WTC11 (cell line): ENCODE results near the gene AIG1. TPM values are rescaled to one million over a fixed set of nuclear protein-coding genes. Genes with fewer than 3 reads are reported as not detected.

Experiments
- ATAC-seq: fragments of 200-7000 bp; cut with Tn5 transposase; 2 replicates; pipeline ENCODE4 v1.10.0; 2021; ENCODE audit warnings: mild to moderate bottlenecking, moderate library complexity
- CTCF ChIA-PET: fragments of 300-600 bp; sonication (Branson Sonifier 250); formaldehyde crosslinking; loops from one replicate; lab custom pipeline; 2021; ENCODE audit warnings: antibody characterized with exemption; lab: Charles Lee
- POLR2A ChIA-PET: fragments of 350-600 bp; sonication (Branson Sonifier 250); formaldehyde crosslinking; loops from one replicate; lab custom pipeline; 2021; ENCODE audit warnings: antibody characterized with exemption; lab: Charles Lee
- DNase-seq: peaks from one replicate; pipeline ENCODE4 v3.0.0; 2021; ENCODE audit warnings: low spot score
- H3K27ac Mint-ChIP-seq: 2 replicates; pipeline ENCODE4 v1.8.0; 2021; ENCODE audit warnings: mixed read lengths
- H3K27me3 Mint-ChIP-seq: 2 replicates; pipeline ENCODE4 v1.8.0; 2021; ENCODE audit warnings: low read depth, mild to moderate bottlenecking, moderate library complexity, mixed read lengths
- H3K36me3 Mint-ChIP-seq: 2 replicates; pipeline ENCODE4 v1.8.0; 2021; ENCODE audit warnings: mixed read lengths
- H3K4me1 Mint-ChIP-seq: 2 replicates; pipeline ENCODE4 v1.8.0; 2022; ENCODE audit warnings: mixed read lengths
- H3K4me3 Mint-ChIP-seq: 2 replicates; pipeline ENCODE4 v1.8.0; 2021; ENCODE audit warnings: mild to moderate bottlenecking, moderate library complexity, mixed read lengths
- H3K9me3 Mint-ChIP-seq: 2 replicates; pipeline ENCODE4 v1.8.0; 2021; ENCODE audit warnings: mixed read lengths
- ATF2 ChIP-seq: sonication (generic); formaldehyde crosslinking; IDR thresholded peaks from 2 replicates; pipeline ENCODE4 v1.8.1; 2022; ENCODE audit warnings: low read depth, missing genetic modification reagents, borderline replicate concordance
- CBFB ChIP-seq: sonication (generic); formaldehyde crosslinking; IDR thresholded peaks from 2 replicates; pipeline ENCODE4 v1.8.1; 2022; ENCODE audit warnings: mild to moderate bottlenecking, low read depth, missing genetic modification reagents
- E2F1 ChIP-seq: sonication (generic); formaldehyde crosslinking; IDR thresholded peaks from 2 replicates; pipeline ENCODE4 v1.8.0; 2022; ENCODE audit warnings: mild to moderate bottlenecking, missing genetic modification reagents
- FOXP4 ChIP-seq: sonication (generic); formaldehyde crosslinking; IDR thresholded peaks from 2 replicates; pipeline ENCODE4 v1.8.0; 2022; ENCODE audit warnings: mild to moderate bottlenecking, missing genetic modification reagents
- GRHL2 ChIP-seq: fragments of 250-450 bp; sonication (Bioruptor Pico); IDR thresholded peaks from 2 replicates; pipeline ENCODE4 v1.8.0; 2022; ENCODE audit warnings: mild to moderate bottlenecking, moderate library complexity; ENCODE audit not compliant: insufficient replicate concordance, severe bottlenecking
- IRF1 ChIP-seq: sonication (generic); formaldehyde crosslinking; IDR thresholded peaks from 2 replicates; pipeline ENCODE4 v1.8.0; 2023; ENCODE audit warnings: missing genetic modification reagents
- JAZF1 ChIP-seq: fragments of 250-450 bp; sonication (Bioruptor Pico); IDR thresholded peaks from 2 replicates; pipeline ENCODE4 v1.9.0; 2021; ENCODE audit warnings: moderate library complexity, mild to moderate bottlenecking, inconsistent platforms
- MLX ChIP-seq: sonication (generic); formaldehyde crosslinking; IDR thresholded peaks from 2 replicates; pipeline ENCODE4 v1.8.1; 2023; ENCODE audit warnings: mild to moderate bottlenecking, missing genetic modification reagents, moderate library complexity
- MXD4 ChIP-seq: fragments of 250-450 bp; sonication (Bioruptor Pico); IDR thresholded peaks from 2 replicates; pipeline ENCODE4 v1.8.0; 2021; ENCODE audit warnings: mild to moderate bottlenecking, moderate library complexity, borderline replicate concordance
- NFATC4 ChIP-seq: fragments of 250-450 bp; sonication (Bioruptor Pico); IDR thresholded peaks from 2 replicates; pipeline ENCODE4 v1.9.0; 2021; ENCODE audit warnings: mild to moderate bottlenecking
- SOX15 ChIP-seq: fragments of 250-450 bp; sonication (Bioruptor Pico); IDR thresholded peaks from 2 replicates; pipeline ENCODE4 v1.9.0; 2021; ENCODE audit warnings: mild to moderate bottlenecking
- SP1 ChIP-seq: sonication (generic); formaldehyde crosslinking; conservative IDR thresholded peaks from 2 replicates; pipeline ENCODE4 v1.8.1; 2022; ENCODE audit warnings: missing genetic modification reagents
- USF2 ChIP-seq: sonication (generic); formaldehyde crosslinking; IDR thresholded peaks from 2 replicates; pipeline ENCODE4 v1.8.1; 2023; ENCODE audit warnings: mild to moderate bottlenecking, missing genetic modification reagents, moderate library complexity
- ZNF281 ChIP-seq: sonication (generic); formaldehyde crosslinking; IDR thresholded peaks from 2 replicates; pipeline ENCODE4 v1.8.0; 2023; ENCODE audit warnings: mild to moderate bottlenecking, missing genetic modification reagents
- total RNA-seq: library from RNA; stranded (reverse); gene quantifications from 3 replicates; pipeline ENCODE4 v1.2.3, GENCODE V29; 2021
- TF ChIP-seq, protein P1 (sequence below): sonication (generic); formaldehyde crosslinking; conservative IDR thresholded peaks from 2 replicates; pipeline ENCODE4 v1.8.1; 2022; ENCODE audit warnings: mild to moderate bottlenecking, missing genetic modification reagents
- TF ChIP-seq, protein P2 (sequence below): fragments of 200-600 bp; IDR thresholded peaks from 2 replicates; pipeline ENCODE4 v1.8.0; 2022; ENCODE audit warnings: antibody characterized with exemption

Gene AIG1
- total RNA-seq, 1 experiment from 2014 or later, result 38.8 TPM

GRCh38 chr6:143146186-143146851 is 85.6 kb downstream of the AIG1 start:
- CTCF ChIA-PET, result no interaction called here
- POLR2A ChIA-PET, result interaction anchor here (0.7 kb wide), 1 partner anchor 770 kb away, joined by 8 read pairs; no protein-coding TSS in a partner anchor
- H3K27ac Mint-ChIP-seq, result no peak overlapping the region
- no peak for DNase-seq
- H3K9me3 Mint-ChIP-seq, result no peaks in the 10 kb centered on the region
- H3K27me3 Mint-ChIP-seq, result no peaks in the 10 kb centered on the region
- no peaks in the 10 kb centered on the region for H3K36me3 Mint-ChIP-seq
- no peaks in the 10 kb centered on the region for H3K4me1 Mint-ChIP-seq
- ATAC-seq, result no peak
- TF ChIP-seq NFATC4 (CRISPR knock-in tag) (no peak), ZNF281 (CRISPR knock-in tag) (no peak), IRF1 (CRISPR knock-in tag) (no peak), SOX15 (CRISPR knock-in tag) (no peak), ATF2 (CRISPR knock-in tag) (no peak), E2F1 (CRISPR knock-in tag) (no peak), CBFB (CRISPR knock-in tag) (no peak), JAZF1 (no peak), MLX (CRISPR knock-in tag) (no peak), USF2 (CRISPR knock-in tag) (no peak)
- TF ChIP-seq, protein P1, sequence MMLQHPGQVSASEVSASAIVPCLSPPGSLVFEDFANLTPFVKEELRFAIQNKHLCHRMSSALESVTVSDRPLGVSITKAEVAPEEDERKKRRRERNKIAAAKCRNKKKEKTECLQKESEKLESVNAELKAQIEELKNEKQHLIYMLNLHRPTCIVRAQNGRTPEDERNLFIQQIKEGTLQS (CRISPR knock-in tag), result no peak
- H3K4me3 Mint-ChIP-seq, result no peak overlapping the region

GRCh38 chr6:143149771-143150170 is 89.1 kb downstream of the AIG1 start:
- no peaks in the 10 kb centered on the region for H3K36me3 Mint-ChIP-seq
- H3K27me3 Mint-ChIP-seq, result no peaks in the 10 kb centered on the region
- no peak for DNase-seq
- ChIA-PET POLR2A (no interaction called here), CTCF (no interaction called here)
- no peaks in the 10 kb centered on the region for H3K4me1 Mint-ChIP-seq
- H3K27ac Mint-ChIP-seq, result no peak overlapping the region
- no peaks in the 10 kb centered on the region for H3K9me3 Mint-ChIP-seq
- no peak overlapping the region for H3K4me3 Mint-ChIP-seq
- no peak for ATAC-seq
- no peak for TF ChIP-seq IRF1 (CRISPR knock-in tag)
- TF ChIP-seq ATF2 (CRISPR knock-in tag), result no peak
- no peak for TF ChIP-seq NFATC4 (CRISPR knock-in tag)
- no peak for TF ChIP-seq MLX (CRISPR knock-in tag)
- TF ChIP-seq SP1 (CRISPR knock-in tag), result no peak
- TF ChIP-seq MXD4 (CRISPR knock-in tag), result no peak
- TF ChIP-seq, protein P2, sequence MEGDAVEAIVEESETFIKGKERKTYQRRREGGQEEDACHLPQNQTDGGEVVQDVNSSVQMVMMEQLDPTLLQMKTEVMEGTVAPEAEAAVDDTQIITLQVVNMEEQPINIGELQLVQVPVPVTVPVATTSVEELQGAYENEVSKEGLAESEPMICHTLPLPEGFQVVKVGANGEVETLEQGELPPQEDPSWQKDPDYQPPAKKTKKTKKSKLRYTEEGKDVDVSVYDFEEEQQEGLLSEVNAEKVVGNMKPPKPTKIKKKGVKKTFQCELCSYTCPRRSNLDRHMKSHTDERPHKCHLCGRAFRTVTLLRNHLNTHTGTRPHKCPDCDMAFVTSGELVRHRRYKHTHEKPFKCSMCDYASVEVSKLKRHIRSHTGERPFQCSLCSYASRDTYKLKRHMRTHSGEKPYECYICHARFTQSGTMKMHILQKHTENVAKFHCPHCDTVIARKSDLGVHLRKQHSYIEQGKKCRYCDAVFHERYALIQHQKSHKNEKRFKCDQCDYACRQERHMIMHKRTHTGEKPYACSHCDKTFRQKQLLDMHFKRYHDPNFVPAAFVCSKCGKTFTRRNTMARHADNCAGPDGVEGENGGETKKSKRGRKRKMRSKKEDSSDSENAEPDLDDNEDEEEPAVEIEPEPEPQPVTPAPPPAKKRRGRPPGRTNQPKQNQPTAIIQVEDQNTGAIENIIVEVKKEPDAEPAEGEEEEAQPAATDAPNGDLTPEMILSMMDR, result no peak
- TF ChIP-seq GRHL2 (CRISPR knock-in tag), result no peak
- no peak for TF ChIP-seq FOXP4 (CRISPR knock-in tag)
